HS-27A (cell line): Measurements from ENCODE around the gene TBL2.
A peak's percentile ranks its signal among the peaks of the same experiment; 100 is the strongest.
"Not testable (repeated sequence)": the region's sequence is repeated elsewhere in the genome, so short reads cannot be mapped to it uniquely, and the experiment has no call there.

Source experiments
- DNase-seq: peaks from one replicate; pipeline ENCODE4 v3.0.0-alpha.2; 2012; ENCODE audit warnings: low read depth, missing footprints

Gene TBL2

DNA sequence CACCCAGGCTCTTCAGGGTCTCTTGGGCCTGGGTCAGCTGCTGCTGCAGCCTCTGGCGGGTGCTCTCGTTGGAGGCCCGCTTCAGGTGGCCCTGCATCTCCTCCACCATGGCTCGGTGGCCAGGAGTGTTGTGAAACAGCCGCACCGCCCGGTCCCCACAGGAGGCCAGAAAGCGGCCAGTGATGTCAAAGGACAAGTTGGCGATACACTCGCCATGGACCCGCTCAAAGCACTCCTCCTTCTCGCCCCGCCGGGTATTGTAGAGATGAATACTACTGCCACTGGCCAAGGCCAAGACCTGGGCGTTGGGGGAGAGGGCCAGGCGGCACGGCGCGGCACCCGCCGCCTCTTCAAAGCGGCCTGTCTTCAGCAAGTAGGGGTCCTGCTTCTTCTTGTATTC, 7.9 kb downstream of the TBL2 start:
- no peak for DNase-seq

DNA sequence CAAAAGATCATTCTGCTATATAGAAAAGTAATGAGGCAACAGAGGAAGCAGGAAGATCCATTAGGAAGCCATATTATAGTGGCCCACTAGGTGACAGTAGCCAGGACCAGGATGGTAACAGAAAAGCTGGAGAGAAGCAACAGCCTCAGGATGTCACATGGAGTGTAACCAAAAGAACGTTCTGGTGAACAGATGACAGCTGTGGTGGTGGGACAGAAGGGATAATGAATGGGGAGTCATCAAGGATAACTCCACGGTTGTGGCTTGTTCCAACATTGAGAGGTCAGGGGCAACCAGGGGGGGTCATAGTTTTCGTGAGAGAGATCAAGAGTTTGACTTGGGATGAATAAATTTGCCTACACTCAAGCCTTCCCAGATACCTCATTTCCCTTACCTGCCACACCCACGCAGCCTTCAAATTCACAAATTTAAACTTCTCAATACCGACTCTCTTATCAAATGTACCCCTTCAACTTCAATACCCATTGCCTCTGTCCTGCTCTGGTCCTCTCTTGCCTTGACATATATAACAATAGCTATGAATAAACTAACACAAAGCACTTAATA, 9.3 kb downstream of the TBL2 start:
- no peak for DNase-seq

DNA sequence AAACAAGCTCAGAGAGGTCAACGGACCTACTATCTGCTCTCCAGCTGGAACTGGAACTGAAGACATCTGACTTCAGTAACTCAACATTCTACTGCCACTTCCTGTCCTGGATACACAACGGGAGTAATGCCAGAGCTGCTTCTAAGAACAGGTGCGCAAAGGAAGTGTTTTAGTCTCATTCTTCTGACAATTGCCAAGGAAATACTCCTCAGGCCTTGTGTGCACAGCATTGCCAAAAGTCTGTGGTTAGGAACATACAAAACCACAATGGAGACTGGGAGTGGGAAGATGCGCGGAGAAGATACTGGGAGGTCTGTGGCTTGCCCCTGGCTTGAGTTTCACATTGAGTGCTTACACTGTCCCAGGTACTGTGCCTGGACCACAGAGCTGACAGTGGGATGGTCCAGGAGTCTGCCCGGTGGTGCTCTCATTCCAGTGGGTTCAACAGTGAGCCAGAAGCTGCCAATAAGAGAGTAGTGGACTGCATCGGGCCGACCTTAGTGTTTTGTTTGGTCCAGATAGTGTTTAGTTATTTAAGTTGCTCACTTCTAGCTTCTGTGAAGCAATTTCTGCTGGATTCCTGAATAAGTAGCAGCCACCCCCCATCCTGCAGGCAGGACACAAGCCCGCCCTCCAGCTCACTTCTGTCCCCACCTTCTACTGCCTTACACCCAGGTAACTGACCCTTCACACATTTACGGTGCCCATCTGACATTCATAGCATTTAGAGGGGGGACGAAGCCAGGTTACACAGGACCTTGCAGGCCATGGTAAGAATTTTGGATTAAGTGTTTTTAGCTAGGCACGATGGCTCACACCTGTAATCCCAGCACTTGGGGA, 10.3 kb downstream of the TBL2 start:
- DNase-seq, result no peak

DNA sequence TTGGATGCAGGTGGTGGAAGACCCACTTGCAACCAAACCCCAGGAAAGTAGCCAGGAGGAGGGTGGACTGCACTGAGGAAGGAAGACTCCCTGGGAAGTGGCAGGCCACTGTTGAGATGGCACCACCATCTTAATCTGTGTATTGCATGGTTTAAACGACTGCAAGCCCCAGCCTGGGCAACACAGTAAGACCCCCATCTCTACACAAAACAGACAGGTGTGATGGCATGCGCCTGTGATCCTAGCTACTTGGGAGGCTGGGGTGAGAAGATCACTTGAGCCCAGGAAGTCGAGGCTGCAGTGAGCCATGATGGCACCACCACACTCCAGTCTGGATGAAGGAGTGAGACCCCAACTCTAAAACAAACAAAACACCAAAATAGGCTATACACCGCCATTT, 11.2 kb downstream of the TBL2 start:
- no peak for DNase-seq

DNA sequence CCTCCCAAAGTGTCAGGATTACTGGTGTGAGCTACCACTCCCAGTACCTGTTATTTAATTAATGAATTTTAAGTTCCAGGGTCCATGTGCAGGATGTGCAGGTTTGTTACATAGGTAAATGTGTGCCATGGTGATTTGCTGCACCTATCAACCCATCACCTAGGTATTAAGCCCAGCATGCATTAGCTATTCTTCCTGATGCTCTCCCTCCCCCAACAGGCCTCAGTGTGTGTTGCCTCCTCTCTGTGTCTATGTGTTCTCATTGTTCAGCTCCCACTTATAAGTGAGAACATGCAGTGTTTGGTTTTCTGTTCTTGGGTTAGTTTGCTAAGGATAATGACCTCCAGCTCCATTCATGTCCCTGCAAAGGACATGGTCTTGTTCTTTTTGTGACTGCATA, 11.9 kb downstream of the TBL2 start:
- not testable (repeated sequence) for DNase-seq

DNA sequence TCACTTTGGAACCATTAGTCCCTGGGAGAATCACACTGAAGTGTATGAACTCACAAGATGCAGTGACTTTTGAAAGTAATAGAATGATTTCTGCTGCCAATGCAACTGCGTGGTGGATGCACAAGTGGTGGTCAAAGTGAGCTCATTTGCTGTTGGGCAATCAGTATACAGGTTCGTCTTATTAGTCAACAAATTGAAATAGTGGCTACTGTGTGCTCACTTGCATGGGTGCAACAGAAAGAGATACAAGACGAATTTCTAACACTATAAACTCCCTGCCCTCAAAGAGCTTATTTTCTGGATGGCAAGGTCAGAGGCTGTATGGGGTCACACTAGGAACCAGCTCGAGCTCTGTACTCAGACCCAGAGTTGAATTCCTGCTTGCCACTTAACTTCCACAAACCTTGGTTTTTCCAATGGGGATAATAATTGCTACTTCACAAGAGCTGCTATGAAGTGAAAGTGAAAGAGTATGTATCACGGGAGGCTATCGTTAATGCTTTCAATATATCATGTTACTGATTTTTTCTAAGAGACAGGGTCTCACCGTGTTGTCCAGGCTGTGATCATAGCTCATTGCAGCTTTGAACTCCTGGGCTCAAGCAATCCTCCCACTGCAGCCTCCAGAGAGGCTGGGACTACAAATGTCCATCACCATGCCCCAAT, 12.6 kb downstream of the TBL2 start:
- no peak for DNase-seq

DNA sequence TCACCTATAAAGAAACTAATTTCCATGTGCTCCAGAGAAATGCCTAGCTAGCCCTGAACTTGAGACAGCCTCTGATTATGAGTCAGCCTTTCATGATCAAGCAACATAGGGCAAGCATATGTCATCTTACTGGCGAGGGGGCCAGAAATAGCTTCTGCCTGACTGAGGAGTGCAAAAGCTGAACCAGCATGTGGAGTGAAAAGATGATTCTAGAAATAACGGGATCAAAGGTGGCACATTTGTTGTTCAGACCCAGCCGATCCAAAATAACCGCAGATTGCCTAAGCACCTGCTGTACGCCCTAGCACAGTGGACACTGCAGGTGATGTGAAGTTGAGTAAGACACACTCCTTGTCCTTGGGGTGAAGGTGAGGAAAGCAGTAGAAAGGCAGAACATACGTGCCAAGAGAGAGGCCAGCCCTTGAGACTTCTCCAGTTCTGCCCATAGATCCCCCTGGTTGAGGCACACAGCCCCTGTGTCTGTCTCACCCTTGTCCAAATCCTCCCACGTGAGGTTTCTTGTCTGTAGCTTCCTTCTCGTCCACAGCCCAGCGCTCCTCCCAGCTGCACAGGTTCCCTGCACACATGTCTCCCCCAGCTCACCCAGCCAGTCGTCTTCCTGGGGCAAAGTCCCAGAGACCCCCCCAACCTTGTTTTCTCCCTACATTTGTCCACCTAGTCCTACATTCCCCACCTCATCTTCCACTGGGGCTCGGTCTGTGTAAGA, 18.1 kb downstream of the TBL2 start:
- no peak for DNase-seq

DNA sequence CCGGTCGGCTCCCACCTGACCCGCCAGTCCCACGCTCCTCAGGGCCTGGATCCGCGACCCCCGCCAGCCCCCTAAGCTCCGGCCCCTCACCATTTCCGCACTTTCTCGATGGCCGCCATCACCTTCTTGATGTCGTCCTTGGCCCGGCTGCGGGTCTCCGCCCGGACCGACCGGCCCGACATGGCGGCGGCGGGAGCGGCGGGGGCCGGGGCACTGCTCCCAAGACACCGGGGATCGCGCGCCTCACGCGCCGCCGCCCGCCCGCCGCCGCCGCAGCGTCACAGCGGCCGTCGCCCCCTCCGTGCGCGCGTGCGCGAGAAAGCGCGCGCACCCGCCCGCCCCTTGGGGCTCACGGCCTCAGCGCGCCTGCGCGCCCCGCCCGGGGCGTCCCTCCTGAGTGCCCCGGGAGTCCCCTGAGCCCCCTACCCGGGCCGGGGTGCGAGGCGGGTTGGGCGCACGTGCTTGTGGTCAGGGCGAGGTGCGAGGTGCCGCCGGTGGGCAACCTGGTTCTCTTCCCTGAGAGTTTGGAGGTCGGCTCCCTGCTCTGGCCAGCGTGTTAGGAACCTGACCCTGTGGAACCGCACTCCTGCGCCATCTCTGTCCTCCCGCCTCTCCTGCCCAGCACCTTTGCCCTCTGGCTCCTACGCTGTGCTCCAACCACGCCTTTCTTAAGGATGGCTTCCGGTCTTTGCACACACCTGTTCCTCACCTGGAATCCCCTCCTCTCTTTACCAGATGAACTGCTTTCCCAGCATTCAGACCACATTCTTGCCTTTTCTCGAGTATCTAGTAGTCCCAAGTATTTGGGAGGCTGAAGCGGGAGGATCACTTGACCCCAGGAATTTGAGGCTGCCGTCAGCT, 20.8 kb downstream of the TBL2 start, which contains the start of gene BCL7B:
Gene BCL7B (minus strand): TSS at position 294 of the 861 bp plus-strand sequence. CDS start 112 bp downstream, at position 182.
- DNase-seq, result no peak

DNA sequence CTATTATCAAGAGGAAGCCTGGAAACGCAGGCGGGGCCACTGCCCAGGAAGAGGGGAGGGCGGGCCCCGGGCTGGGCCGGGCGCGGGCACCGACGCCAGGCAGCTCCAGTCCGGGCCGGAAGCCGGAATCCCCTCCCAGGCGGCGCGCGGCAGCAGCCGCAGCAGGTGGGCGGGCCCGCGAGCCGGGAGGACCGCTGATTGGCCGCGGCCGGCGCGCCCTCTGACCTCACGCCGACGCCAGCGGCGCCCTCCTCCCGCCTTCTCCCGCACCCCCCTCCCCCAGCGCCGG, 21.3 kb downstream of the TBL2 start:
- peak; percentile 68 for DNase-seq

DNA sequence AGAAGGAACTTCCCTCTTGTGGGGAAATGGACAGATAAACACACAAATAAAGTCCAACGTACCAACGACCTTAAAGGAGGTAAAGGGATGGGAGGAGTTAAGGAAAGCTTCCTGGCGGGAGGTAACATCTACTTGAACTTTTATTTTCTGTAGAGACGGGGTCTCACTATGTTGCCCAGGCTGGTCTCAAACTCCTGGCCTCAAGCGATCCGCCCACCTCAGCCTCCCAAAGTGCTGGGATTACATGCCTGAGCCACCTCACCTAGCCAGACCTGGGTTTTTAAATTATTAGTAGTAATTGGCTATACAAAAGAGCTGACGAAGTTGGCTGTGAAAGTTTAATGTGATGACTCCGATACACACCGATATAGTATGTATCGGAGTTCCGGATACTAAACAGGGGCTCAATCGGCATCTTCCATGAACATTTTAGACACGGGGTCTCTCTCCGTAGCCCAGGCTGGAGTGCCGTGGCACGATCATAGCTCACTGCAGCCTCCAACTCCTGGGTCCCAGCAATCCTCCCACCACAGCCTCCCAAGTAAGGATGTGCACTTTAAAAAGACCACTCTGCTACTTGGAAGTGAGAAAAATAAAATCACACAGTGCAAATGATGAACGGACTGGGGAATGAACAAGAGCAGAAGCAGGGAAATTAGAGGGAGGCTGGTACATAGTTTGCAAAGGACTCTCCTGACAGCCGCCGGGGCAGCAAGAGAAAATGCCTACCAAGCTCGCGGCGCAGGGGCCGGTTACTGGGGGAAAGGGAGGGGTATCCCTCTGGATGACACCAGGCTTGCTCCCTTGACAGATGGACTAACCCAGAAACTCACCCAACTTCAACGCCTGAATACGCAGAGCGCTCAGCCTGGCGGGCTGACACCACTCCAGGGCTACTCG, 21.9 kb downstream of the TBL2 start:
- no peak for DNase-seq

DNA sequence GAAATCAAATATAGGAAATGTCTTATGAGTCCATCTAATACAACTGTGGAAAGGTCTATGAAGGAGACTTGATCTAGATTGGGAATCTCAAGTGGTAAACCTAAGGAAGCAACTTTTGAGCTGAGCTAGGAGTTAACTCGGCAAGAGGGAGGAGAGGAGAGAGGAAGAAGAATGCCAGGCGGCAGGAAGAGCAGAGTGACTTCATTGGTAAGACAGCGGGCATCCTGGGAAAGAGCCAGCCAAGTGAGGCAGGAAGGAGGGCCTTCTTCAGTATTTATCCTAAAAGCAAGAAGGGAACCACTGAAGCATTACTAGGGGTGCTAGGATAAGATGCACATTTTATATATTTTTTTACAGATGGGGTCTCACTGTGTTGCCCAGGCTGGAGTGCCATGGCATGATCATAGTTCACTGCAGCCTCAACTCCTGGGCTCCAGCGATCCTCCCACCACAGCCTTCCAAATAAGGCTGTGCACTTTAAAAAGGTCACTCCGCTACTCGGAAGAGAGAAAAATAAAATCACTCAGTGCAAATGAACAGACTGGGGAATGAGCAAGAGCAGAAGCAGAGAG, 22.9 kb downstream of the TBL2 start:
- no peak for DNase-seq

DNA sequence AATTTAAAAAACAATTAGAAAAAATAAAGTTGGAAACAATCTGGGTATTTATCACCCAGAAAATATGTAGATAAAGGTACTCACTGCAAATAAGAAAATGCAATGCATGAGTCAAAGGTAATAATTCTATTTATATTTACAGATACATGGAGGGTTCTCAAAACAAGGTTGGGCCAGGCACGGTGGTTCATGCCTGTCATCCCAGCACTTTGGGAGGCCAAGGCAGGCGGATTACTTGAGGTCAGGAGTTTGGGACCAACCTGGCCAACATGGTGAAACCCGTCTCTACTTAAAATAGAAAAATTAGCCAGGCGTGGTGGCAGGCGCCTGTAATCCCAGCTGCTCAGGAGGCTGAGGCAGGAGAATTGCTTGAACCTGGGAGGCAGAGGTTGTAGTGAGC, 28.3 kb downstream of the TBL2 start:
- not testable (repeated sequence) for DNase-seq

DNA sequence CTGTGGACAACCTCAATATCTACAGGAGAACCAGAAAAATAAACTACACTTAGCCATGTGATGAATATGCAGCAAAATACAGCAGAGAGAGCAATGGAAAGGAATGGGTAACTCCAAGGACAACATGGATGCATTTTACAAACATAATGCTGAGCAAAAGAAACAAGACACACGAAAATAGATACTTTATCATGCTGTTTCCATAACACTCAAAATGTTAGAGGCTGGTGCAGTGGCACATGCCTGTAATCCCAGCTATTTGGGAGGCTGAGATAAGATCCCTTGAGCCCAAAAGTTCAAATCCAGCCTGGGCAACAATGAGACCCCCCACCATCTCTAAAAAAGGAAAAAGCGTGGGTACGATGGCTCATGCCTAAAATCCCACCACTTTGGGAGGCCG, 29.2 kb downstream of the TBL2 start:
- no peak for DNase-seq

DNA sequence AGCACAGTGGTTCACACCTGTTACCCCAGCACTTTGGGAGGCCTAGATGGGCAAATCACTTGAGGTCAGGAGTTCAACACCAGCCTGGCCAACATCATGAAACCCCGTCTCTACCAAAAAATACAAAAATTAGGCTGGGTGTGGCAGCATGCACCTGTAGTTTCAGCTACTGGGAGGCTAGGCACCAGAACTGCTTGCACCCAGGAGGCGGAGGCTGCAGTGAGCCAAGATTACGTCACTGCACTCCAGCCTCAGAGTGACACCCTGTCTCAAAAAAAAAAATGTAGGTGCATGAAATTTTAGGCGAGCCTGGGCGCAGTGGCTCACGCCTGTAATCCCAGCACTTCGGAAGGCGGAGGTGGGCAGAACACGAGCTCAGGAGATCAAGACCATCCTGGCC, 30.5 kb downstream of the TBL2 start:
- no peak for DNase-seq

DNA sequence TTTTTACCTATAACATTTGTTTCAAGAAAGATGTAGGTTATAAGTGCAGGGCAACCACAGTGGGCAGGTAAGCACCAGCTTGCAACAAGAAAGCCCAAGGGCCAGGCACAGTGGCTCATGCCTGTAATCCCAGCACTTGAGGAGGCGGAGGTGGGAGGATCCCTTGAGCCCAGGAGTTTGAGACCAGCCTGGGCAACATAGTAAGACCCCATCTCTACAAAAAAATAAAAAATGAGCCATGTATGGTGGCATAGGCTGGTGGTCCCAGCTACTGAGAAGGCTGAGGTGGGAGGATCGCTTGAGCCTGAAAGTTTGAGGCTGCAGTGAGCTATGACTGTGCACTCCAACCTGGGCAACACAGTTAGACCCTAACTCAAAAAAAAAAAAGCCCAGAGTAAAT, 33.7 kb downstream of the TBL2 start:
- DNase-seq, result no peak

DNA sequence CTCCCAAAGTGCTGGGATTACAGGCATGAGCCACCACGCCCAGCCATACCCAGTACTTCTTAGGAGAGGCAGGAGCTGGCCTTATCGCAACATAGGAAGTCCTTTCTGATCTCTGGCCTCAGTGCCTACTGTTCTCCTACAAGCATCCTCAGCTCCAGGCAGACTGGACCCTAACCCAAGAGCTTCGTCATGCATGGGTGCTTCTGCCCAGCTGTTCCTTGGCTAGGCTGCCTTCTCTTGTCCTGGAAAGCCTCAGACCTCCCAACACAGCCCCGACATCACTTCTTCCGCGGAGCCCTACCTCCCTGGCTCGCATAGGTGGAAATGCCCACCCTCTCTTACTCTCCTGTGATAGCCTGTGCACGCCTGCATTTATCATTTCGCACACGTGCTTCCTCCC, 36.7 kb downstream of the TBL2 start:
- no peak for DNase-seq

DNA sequence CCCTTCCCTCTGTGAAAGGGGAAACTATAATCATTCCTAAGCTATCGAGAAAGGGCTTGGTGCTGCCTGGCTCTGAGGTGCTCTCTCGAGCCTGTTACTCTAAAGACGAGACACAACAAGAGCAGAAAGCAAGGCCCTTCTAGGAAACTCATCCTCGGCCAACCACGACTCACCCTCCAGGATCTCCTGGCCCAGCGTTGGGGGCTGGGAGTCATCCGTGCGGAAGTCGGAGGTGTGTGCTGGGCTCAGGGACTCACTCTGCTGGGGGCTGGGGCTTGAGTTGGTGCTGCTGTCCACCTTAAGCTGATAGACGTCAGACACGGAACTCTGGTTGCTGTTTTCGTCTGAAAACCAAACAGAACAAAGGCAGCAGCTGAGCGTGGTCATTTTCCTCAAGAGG, 38.7 kb downstream of the TBL2 start:
- no peak for DNase-seq

DNA sequence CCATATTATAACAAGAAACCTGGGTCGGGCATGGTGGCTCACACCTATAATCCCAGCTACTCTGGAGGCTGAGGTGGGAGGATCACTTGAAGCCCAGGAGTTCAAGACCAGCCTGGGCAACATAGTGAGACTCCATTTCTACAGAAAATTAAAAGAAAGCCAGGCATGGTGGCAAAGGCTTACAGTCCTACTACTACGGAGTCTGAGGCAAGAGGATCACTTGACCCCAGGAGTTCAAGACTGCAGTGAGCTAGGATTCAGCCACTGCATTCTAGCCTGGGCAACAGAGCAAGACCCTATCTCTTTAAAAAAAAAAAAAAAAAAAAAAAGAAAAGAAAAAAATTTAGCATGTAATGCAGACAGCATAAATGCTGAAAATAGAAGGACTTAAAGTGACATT, 39.9 kb downstream of the TBL2 start:
- DNase-seq, result not testable (repeated sequence)

DNA sequence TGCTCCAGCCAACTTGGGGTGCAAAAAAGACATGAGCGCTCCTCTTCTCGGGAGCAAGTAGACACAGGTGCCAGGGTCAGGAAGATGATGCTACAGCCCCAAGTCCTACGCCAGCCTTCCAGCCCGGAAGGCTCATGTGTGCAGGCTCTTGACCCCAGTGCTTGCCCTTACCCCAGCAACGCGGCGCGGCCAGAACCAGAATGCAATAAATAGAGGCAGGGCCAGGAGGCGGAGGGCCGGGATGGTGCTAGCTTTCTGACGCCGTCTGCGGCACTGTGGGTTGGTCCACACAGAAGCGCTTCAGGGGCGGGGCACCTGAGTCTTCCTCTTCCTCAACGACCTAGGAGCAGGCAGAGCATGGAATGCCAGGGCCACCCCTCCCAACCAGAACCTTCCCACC, 41.3 kb downstream of the TBL2 start:
- DNase-seq, result no peak

DNA sequence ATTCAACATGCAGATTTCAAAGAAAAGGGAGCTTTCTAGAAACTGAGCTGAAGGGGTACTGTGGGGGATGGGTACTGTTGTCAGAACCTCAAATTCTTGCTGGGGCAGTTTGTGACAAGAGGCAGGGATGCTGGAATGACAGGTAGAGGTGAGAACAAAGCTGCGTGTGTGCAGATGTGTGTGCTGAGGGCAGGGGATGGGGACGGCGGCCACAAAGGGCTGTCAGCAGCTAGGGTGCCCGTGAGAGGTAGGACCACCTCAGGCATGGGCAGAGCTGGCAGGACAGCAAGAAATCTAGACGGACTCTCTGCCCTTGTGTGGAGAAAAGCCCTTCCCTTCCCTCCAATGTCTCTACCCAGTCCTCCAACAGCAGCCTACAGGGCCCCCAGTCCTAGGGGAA, 41.9 kb downstream of the TBL2 start:
- DNase-seq, result no peak
